AG09319 (cell line): Measurements from ENCODE around the gene NHSL2.

Experiments used
- DNase-seq: peaks from one replicate; pipeline ENCODE4 v3.0.0-alpha.2; 2010; ENCODE audit warnings: low read depth; ENCODE audit errors: extremely low read depth
- CTCF ChIP-seq: IDR thresholded peaks from 2 replicates; pipeline ENCODE4 v1.5.1; 2011; ENCODE audit warnings: low read depth, mild to moderate bottlenecking, inconsistent platforms, low read length, moderate library complexity

Gene NHSL2

GRCh38 chrX:72083291-72083690 is 172.6 kb downstream of the NHSL2 start:
- no peak for TF ChIP-seq CTCF
- DNase-seq: no peak

DNA sequence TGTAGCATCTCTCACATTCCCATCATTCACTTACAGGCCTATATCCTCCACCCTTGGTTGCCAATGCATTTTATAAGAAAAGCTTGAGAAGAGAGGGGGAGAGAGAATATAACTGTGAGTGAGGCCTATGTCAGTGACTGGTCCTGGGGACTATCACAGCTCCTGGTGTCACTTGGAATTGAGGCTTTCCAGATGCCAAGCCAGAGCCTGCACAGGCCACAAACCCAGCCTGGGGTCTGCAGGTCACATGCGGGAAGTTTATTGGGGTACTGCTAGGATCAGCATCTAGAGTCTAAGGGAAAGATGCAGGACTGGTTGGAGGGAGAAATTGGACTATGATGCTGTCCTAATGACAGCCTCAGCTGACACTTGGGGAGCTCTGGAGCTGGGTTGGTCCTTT is 173.5 kb downstream of the NHSL2 start:
- TF ChIP-seq CTCF: no peak
- DNase-seq: no peak

DNA sequence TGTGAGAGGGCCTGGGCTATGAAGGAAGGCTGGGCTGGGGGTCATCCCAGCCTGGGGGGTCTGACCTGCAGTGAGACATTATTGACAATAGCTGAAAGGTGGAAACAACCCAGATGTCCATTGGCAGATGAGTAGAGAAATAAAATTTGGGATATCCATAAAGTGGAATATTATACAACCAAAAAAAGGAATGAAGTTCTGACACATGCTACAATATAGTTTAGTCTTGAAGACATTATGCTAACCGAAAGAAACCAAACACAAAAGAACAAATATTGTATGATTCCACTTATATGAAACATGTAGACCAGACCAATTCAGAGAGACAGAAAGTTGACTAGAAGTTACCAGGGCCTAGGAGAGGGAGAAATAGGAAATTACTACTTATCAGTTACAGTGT is 176.3 kb downstream of the NHSL2 start:
- TF ChIP-seq CTCF: no peak
- DNase-seq: no peak

DNA sequence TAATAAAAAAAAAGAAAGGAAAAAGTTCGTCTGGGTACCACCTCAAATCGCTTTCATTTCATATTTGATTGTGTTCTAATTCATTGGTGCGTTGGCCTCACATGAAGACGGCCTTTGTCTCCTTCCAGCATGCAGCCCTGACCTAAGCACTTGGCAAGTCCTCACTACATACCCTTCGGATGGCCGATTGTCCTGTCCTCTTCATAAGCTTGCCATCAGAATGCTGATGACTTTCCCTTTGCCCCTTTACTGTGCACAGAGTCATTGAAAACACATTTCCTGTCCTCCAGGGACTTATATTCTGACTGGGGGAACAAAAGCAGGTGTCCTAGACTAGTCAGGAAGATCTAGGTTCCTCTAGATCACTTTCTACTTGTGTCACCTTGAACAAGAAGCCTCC is 178.1 kb downstream of the NHSL2 start:
- TF ChIP-seq CTCF: no peak
- DNase-seq: no peak

DNA sequence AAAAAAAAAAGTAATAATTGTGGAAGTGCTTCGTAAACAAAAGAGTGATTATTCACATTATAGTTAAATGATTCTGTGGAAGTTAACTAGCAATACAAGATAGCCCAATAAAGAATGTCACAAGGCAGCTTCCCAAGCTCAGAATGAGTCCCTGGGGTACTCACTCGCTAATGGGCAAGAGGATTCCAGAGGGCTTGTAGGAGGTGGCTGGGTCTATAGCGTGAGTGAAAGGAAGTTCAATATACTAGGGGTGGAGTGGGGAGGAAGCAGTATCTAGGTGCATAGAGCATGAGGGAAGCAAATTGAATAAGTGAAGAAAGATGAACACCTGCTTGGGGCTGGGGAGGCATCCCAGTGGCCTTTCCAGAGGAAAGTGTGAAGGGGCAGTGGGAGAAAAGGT is 178.6 kb downstream of the NHSL2 start:
- no peak for DNase-seq
- TF ChIP-seq CTCF: no peak

DNA sequence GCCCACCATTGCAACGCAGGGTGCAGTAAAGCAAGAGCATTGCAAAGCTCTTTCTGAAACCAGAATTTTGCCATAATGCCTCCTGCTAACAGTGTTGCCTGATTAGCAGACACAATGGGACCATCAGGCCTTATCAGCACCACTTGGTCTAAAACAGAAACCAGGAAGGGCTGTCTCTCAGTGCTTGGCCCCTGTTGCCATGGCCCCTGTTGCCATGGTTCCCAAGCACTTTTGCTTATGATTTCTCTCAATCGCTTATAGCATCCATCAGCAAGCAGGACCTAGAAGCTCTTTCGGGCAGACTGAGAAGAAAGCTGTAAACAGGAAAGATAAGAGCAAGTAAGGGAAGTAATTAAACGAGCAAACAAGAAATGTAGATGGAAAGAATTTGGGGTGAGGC is 184.2 kb downstream of the NHSL2 start:
- no peak for DNase-seq
- TF ChIP-seq CTCF: no peak

DNA sequence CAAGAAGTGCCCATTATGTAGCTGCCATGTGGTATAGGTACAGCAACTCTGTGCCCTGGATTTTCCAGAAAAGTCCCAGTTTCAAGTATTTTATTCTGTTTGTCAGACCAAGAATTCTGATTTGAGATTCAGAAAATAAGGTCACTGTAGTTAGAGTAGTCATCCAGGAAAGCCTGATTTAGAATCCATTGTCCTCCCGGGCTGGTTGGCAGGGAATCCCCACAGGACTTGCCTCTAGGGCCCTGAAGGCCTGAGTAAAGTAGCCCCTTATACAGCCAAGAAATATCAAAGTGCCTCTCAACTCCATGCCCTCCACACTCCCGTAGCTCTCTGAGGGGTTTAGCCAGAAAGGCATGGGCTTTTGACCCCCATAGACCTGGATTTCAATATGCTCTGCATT is 184.7 kb downstream of the NHSL2 start:
- DNase-seq: no peak
- no peak for TF ChIP-seq CTCF
